Keratinocyte (primary cell): Measurements from ENCODE around the gene CSNK1D. TPM values are rescaled to one million over a fixed set of nuclear protein-coding genes. Genes with fewer than 3 reads are reported as not detected.

ENCODE experiments used
- DNase-seq: peaks from one replicate; pipeline ENCODE4 v3.0.0-alpha.2; 2011; ENCODE audit warnings: low read depth, missing footprints, low spot score
- FAIRE-seq: peaks from 2 replicates; lab custom pipeline; 2011; peaks lifted over from hg19 to GRCh38; lab: Jason Lieb, UNC
- H2AFZ ChIP-seq: 2 replicates; pipeline ENCODE4 v1.6.0; 2012; ENCODE audit warnings: low read length, control low read depth, inconsistent platforms; ENCODE audit not compliant: control insufficient read depth
- H3K27ac ChIP-seq: 2 replicates; pipeline ENCODE4 v1.5.1; 2011; ENCODE audit warnings: low read length; ENCODE audit not compliant: control insufficient read depth, insufficient read depth
- H3K27me3 ChIP-seq: 3 replicates; pipeline ENCODE4 v1.6.0; 2011; ENCODE audit warnings: low read length; ENCODE audit not compliant: control insufficient read depth, insufficient read depth; ENCODE audit errors: extremely low read depth
- H3K36me3 ChIP-seq, 2 experiments: 2 replicates in 1 of 2; 3 replicates in 1 of 2; pipeline ENCODE4 v1.5.1; 2011; ENCODE audit warnings: low read length in 2 of 2, mild to moderate bottlenecking in 1 of 2; ENCODE audit not compliant: control insufficient read depth in 2 of 2, insufficient read depth in 2 of 2; ENCODE audit errors: extremely low read depth in 1 of 2
- H3K4me1 ChIP-seq: 3 replicates; pipeline ENCODE4 v1.5.1; 2011; ENCODE audit warnings: low read length; ENCODE audit not compliant: control insufficient read depth, insufficient read depth; ENCODE audit errors: extremely low read depth
- H3K4me2 ChIP-seq: 3 replicates; pipeline ENCODE4 v1.6.0; 2011; ENCODE audit warnings: low read depth, low read length; ENCODE audit not compliant: control insufficient read depth, insufficient read depth; ENCODE audit errors: extremely low read depth
- H3K4me3 ChIP-seq, 3 experiments: fragments of 200-600 bp in 1 of 3; sonication (generic) in 1 of 3; 2 replicates in 2 of 3; 3 replicates in 1 of 3; pipeline ENCODE4 v1.5.1; 2011 to 2016; ENCODE audit warnings: low read length in 3 of 3, mild to moderate bottlenecking in 3 of 3, control low read depth in 2 of 3, inconsistent platforms in 1 of 3, low read depth in 1 of 3, mixed read lengths in 1 of 3, mixed run types in 1 of 3, moderate library complexity in 1 of 3; ENCODE audit not compliant: control insufficient read depth in 2 of 3, insufficient read depth in 2 of 3; ENCODE audit errors: extremely low read depth in 1 of 3
- H3K79me2 ChIP-seq: 2 replicates; pipeline ENCODE4 v1.6.0; 2012; ENCODE audit warnings: low read length; ENCODE audit not compliant: control insufficient read depth, insufficient read depth
- H3K9ac ChIP-seq: 3 replicates; pipeline ENCODE4 v1.6.0; 2011; ENCODE audit warnings: low read length; ENCODE audit not compliant: control insufficient read depth, insufficient read depth; ENCODE audit errors: extremely low read depth
- H3K9me1 ChIP-seq: 3 replicates; pipeline ENCODE4 v1.6.0; 2011; ENCODE audit warnings: low read length; ENCODE audit not compliant: control insufficient read depth, insufficient read depth; ENCODE audit errors: extremely low read depth
- H3K9me3 ChIP-seq: 2 replicates; pipeline ENCODE4 v1.5.1; 2012; ENCODE audit warnings: low read depth, low read length; ENCODE audit not compliant: control insufficient read depth
- H4K20me1 ChIP-seq: 3 replicates; pipeline ENCODE4 v1.6.0; 2011; ENCODE audit warnings: low read length; ENCODE audit not compliant: control insufficient read depth, insufficient read depth; ENCODE audit errors: extremely low read depth
- CTCF ChIP-seq, 3 experiments: IDR thresholded peaks in 1 of 3; conservative IDR thresholded peaks in 1 of 3; optimal IDR thresholded peaks in 1 of 3; 2 replicates in 2 of 3; 3 replicates in 1 of 3; pipeline versions ENCODE3 to v1.5.1; 2011; ENCODE audit warnings: low read length in 3 of 3, mild to moderate bottlenecking in 3 of 3, moderate library complexity in 2 of 3, control low read depth in 1 of 3, inconsistent platforms in 1 of 3; ENCODE audit not compliant: insufficient read depth in 2 of 3; ENCODE audit errors: extremely low read depth in 1 of 3
- EZH2 ChIP-seq: IDR thresholded peaks from one replicate; pipeline ENCODE4 v1.6.1; 2012; ENCODE audit warnings: inconsistent platforms, mild to moderate bottlenecking, low read length, moderate library complexity
- dilution Hi-C: fragments of 300-500 bp; cut with MboI; formaldehyde crosslinking; loops from one replicate; pipeline ENCODE4 v1.7.0; 2020; ENCODE audit warnings: low sequenced_read_pairs; ENCODE audit not compliant: extremely low pct_ligation_motif_present
- polyA plus RNA-seq, 5 experiments: library from polyadenylated mRNA; depleted of rRNA in 3 of 5; stranded (reverse) in 3 of 5; stranded (forward) in 1 of 5; unstranded in 1 of 5; fragments of >200 nt; gene quantifications; 1 replicate in 1 of 5; 2 replicates in 3 of 5; 3 replicates in 1 of 5; pipeline versions ENCODE4 v1.2.1 to v1.2.3, GENCODE V29; 2011 to 2012; ENCODE audit warnings: missing spikeins in 2 of 5, low read depth in 1 of 5, low replicate concordance in 1 of 5

CSNK1D gene
- polyA plus RNA-seq, 1 donor (not counting 4 experiments of a cell fraction or from before 2014, with no cell fraction given) = 86.0 TPM

- dilution Hi-C loops = no loop called here
- Histone ChIP-seq H3K4me2 (peak overlapping the region; percentile 74), H3K27me3 (no peaks in the 10 kb centered on the region), H3K36me3 (no peaks in the 10 kb centered on the region), H2AFZ (no peak overlapping the region), H3K4me1 (peaks cover 36% of the 10 kb centered on the region), H3K9me3 (no peaks in the 10 kb centered on the region), H3K9ac (no peak overlapping the region), H3K79me2 (no peaks in the 10 kb centered on the region), H3K4me3 (peak overlapping the region in 1 of 3 experiments; percentile 25), H3K9me1 (no peaks in the 10 kb centered on the region), H4K20me1 (no peaks in the 10 kb centered on the region), H3K27ac (no peak overlapping the region)
- FAIRE-seq (no peak), DNase-seq (no peak)
- no peak for TF ChIP-seq EZH2
- no peak for TF ChIP-seq CTCF (optimal IDR thresholded peaks at IDR 0.05 in 1 of 3, IDR thresholded peaks at IDR 0.05 in 1 of 3, conservative IDR thresholded peaks at IDR 0.05 in 1 of 3; ENCODE audit: extremely low read depth in 1 of 3, insufficient read depth in 2 of 3, low read length in 3 of 3)
Observed at GRCh38 chr17:82294064-82294773, 20.7 kb upstream of the CSNK1D start.

- no peak for TF ChIP-seq CTCF (optimal IDR thresholded peaks at IDR 0.05 in 1 of 3, IDR thresholded peaks at IDR 0.05 in 1 of 3, conservative IDR thresholded peaks at IDR 0.05 in 1 of 3; ENCODE audit: extremely low read depth in 1 of 3, insufficient read depth in 2 of 3, low read length in 3 of 3)
- H3K9me1 ChIP-seq = no peaks in the 10 kb centered on the region
- peak overlapping the region; percentile 58 to 71 (median 71) for H3K4me3 ChIP-seq
- peak; percentile 9 for FAIRE-seq
- no peaks in the 10 kb centered on the region for H3K27me3 ChIP-seq
- peak overlapping the region; percentile 68 for H3K4me2 ChIP-seq
- H4K20me1 ChIP-seq = no peaks in the 10 kb centered on the region
- dilution Hi-C loops = no loop called here
- H3K4me1 ChIP-seq = peaks cover 29% of the 10 kb centered on the region
- peak overlapping the region; percentile 73 for H3K27ac ChIP-seq
- H3K79me2 ChIP-seq = no peaks in the 10 kb centered on the region
- no peaks in the 10 kb centered on the region for H3K36me3 ChIP-seq
- H2AFZ ChIP-seq = peak overlapping the region; percentile 57
- peak; percentile 84 for DNase-seq
- H3K9me3 ChIP-seq = no peaks in the 10 kb centered on the region
- peak overlapping the region; percentile 85 for H3K9ac ChIP-seq
Observed at GRCh38 chr17:82292251-82293154, 19.0 kb upstream of the CSNK1D start.
